ENCODE results near the gene ARHGAP12.

The ARHGAP12 gene

DNA sequence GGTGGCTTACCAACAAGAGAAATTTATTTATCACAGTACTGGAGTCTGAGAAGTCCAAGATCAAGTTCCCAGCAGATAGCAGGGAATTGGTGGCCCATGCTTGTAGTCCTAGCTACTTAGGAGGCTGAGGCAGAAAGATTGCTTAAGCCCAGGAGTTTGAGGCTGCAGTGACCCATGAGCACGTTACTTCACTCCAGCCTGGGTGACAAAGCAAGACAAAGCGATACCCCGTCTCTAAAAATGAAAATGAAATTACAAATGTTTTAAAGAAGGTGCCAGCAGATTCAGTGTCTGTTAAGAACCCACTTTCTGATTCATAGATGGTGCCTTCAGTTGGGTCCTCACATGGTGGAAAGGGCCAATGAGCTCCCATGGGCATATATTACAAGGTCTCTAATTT is 20.6 kb upstream of the ARHGAP12 start:
- no peak for DNase-seq (ENCODE audit: low read depth)

DNA sequence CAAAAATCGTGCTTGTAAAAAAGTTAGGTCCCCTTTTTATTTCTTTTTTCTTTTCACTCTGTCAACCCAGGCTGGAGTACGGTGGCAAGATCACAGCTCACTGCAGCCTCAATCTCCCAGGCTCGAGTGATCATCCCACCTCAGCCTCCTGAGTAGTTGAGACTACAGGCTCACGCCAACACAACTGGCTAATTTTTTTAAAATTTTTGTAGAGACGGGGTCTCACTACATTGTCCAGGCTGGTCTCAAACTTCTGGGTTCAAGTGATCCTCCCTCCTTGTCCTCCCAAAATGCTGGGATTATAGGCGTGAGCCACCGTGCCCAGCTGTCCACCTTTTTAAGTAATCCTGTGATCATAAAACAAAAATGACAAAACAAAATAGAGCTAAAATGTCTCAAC is 19.4 kb upstream of the ARHGAP12 start:
- DNase-seq (ENCODE audit: low read depth), result no peak

DNA sequence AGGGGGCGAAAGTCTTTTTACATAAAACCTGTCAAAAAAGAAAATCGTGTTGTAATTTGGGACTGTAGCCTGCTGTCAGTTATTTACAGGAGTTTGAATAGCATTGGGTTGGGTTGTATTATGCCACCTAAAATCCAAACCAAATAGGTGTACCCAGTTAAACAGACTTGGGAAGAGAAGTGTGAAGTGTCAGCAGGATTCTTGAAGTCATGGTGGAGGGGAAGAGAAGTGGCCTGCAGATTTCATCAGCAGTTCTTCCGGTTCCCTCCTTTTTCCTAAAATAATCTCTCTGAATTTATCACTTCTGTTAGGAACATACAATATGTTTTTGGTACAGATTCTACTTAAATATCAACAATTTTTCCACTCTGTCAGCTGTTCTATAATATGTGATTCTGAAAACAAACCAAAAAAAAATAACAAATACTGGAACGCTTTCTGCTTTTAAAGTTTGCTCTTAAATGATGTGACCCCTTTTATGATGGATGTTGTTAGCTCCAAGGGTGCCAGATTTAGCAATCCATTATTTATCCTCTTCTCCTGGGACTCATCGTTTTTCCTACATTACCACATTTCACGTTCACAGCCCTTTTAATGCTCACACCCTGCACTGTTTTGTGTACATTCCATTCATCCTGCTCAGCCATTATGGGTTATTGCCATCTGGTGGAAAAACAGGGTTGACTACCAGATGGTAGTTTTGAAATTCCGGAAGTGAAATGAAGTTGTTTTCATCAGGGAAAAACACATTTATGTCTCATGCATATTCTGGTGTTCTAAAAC is 18.7 kb upstream of the ARHGAP12 start:
- DNase-seq (ENCODE audit: low read depth), result peak; percentile 87

DNA sequence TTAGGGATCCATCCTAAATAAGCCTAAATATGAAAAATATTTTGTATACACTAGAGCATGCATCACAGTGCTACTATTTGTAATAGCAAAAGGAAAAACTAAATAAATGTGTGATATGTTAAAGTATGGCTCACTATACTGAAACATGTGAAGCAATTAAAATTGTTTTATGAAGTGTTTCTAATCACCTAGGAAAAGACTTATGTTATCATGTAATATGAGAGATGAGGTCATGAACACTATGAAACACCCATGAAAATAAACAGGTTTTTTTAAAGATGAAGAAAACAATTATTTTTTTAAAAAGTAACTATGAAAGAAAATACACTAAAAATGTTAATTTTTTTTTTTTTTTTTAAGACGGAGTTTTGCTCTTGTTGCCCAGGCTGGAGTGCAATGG is 16.8 kb upstream of the ARHGAP12 start:
- DNase-seq (ENCODE audit: low read depth), result no peak

DNA sequence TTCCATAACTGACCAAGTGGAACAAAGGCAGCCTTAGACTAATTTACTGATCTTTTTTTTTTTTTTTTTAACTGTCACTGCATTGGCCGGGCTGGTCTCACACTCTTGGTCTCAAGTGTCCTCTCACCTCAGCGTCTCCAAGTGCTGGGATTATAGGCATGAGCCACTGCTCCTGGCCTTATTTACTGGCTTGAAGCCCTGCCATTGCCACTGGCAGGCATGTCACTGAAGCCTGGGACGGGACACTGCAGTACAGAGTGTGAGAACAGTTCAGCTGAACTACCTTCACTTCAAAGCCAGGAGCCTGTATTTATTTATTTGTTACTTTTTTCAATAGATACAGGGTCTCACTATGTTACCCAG is 15.4 kb upstream of the ARHGAP12 start:
- no peak for DNase-seq (ENCODE audit: low read depth)

DNA sequence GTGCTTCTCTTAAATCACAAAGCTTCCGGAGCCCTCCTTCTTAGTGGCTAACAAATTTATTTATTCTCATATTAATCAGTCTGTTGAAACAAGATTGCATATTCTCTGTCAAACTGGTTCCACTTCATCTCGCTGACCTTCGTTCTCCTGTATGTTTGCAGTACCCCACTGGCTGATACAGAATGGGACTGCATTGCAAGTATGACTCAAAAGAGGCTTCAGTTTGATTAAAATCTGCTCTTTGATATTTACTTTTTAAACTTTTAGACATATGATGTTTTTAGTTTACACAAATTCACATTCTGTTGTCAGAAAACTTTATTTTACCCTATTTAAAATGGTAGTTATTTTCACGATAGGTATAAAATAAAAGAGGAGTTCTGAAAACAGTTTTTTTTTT is 14.3 kb upstream of the ARHGAP12 start:
- DNase-seq (ENCODE audit: low read depth), result no peak

DNA sequence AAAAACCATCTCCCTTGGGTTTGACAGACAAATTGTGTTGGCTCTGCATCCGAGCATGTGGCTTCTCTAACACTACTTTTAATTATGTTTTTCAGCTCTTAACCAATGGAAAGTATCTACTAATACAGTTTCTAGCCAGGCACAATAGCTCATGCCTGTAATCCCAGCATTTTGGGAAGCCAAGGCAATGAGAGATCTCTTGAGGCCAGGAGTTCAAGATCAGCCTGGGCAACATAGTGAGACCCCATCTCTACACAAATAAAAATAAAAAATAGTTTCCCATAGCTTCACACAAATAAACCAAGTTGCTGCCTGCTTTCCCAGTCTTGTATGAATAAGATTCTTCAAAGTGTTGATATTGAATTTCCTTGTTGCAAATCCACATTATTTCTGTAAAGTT is 13.8 kb upstream of the ARHGAP12 start:
- DNase-seq (ENCODE audit: low read depth), result no peak

DNA sequence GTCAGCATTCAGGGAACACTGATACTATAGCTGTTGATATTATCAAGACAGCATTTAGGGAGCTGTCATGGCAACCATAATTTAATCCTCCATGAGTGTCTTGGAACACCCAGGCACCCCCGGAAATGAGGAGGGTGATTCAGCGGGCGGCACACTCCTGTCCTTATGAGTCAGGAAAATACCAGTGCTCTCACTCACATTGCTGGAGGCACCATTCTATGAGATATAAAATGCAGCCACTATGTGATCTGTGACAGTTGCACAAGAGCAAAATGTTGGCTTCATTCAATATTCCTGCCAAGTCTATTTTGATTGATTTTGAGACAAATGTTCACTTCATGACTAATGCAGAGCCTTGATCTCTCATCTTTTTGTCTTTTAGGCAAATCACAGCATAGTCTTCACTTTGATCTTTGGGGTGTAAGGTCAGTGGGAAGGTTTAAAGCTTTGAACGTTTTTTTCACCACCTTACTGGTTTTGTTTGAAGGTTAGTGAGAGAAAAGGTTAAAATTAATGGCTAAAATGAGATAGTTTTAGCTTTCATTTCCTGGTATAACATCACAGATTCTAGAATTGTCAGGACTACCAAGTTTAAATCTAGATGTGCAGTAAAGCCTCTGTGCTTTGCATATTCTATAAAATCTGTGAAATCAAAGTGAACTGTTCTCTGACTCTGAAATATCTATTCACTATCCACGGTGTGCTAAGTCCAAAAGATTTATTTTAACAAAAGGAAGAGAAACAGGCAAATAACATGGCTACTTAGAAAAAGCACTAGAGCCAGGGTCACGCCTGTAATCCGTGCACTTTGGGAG is 12.4 kb upstream of the ARHGAP12 start:
- peak; percentile 95 for DNase-seq (ENCODE audit: low read depth)

DNA sequence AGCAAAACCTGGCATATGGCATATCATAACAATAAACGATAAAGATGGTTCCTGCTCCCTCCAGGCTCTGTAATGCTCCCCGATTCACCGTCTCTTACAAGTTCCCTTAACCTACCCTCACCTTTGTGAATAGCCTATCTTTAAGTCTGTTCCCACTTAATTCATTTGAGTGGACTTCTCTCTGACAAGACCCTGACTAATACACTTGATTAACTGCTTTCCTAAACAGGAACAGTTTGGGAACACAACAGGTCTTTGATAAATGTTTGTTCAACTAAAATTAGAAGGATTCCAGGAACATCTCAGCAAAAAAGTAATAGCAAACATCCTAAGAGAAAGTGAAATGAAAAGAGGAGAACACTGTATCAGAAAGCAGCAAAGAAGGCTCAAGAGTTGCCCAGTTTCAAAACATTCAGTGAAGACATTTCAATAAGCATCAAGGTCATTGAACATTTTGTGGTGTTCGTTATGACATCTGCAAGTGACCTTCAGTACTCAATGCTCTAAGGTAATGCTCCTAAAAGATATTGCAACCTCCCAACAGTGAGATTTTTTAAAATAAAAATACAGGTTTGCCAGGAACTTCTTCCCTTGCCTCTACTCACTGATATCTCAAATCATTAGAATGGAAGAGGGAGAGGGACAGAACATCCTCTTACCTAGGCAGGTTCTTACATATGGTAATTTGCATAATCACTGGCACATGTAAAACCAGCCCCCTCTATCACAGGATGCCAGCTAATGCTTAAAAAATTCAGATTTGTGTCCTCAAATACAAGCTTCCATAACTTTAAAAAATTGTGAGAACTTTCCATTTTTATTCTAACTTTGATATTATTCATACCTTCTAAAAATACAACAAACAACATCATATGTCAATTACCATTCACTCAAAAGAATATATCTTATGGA is 11.4 kb upstream of the ARHGAP12 start:
- no peak for DNase-seq (ENCODE audit: low read depth)

DNA sequence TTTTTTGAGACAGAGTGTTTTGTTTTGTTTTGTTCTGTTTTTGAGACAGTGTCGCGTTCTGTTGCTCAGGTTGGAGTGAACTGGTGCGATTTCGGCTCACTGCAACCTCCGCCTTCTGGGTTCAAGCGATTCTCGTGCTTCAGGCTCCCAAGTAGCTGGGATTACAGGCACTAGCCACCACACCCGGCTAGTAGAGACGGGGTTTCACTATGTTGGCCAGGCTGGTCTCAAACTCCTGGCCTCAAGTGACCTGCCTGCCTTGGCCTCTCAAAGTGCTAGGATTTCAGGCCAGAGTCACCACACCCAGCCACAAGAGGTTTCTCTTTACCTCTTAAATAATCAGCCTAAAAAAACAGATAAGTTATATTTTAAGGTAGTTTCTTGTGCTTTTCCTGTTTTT is 8.7 kb upstream of the ARHGAP12 start:
- no peak for DNase-seq (ENCODE audit: low read depth)

DNA sequence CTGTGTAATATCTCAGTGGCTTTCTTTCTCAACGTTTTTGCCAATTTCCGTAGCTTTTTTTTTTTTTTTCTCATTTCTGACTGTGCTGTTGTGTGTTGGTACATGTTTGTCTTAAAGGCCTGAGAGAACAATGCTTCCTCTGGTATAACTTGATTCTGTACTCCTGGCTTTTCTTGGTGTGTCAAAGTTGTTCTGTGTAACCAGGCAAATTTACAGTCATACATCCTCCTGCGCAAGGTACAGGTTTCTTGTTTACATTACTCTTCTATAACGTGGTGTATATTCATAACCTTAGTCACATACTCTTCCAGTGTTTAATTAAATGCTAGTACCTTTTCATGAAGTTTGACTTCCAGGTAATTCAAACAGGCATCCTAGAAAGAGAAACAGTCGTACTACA is 8.3 kb upstream of the ARHGAP12 start:
- no peak for DNase-seq (ENCODE audit: low read depth)

DNA sequence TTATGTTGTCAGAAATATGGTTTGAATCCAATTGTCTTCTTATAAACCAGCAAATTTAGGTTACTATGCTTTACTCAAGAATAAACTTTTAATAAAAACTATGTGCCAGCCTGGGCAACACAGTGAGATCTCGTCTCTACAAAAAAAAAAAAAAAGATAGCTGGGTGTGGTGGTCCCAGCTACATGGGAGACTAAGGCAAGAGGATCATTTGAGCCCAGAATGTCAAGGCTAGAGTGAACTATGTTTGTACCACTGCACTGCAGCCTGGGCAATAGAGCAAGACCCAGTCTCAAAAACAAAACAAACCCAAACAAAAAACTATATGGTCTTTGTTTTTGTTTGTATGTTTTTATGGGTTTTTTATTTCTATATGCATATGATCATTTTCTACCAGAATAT is 7.5 kb upstream of the ARHGAP12 start:
- no peak for DNase-seq (ENCODE audit: low read depth)

DNA sequence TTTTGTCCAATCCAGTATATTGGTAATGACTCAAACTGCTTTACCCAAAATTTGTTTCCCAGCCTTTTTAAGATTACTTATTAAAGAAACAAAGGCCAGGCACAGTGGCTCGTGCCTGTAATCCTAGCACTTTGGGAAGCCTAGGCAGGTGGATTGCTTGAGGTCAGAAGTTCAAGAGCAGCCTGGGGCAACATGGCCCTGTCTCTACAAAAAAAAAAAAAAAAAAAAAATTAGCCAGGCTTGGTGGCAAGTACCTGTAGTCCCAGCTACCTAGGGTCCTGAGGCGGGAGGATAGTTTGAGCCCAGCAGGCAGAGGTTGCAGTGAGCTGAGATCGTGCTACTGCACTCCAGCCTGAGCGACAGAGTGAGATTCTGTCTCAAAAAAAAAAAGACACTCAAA is 7.0 kb upstream of the ARHGAP12 start:
- DNase-seq (ENCODE audit: low read depth), result no peak

DNA sequence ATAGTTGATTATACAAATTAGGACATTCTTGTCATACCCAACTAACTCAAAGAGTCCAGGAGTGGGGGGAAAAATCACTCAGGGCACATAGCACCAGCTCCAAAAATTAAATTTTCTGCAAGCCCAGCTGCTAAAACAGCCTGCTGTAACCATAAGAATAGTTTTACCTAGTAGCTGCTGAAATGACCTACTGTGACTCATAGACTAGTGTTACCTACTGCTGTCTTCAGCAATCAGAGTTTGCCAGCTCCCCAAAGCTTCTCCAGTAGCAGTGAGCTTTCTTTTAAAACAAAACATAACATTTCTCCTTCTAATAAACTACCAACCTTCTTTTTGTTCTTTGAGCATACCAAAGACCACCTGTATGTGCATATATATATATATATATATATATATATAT is 4.2 kb upstream of the ARHGAP12 start:
- DNase-seq (ENCODE audit: low read depth), result no peak

DNA sequence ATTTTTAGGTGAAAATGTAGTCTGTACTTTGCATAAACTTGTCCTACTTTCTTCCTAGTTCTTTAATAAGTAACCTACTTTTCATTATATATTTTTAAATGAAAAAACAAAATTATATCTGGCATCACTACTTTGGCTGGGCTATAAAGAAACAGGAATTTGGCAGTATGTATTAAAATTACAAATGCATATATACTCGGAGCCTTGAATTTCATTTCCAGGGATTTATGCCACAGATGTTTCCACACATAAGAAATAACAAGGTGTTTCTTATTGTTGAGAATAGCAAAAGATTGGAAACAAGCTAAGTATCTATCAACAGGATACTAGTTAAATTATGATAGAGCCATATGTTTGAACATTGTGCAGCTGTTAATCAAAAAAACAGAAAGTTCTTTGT is 2.2 kb upstream of the ARHGAP12 start:
- no peak for DNase-seq (ENCODE audit: low read depth)

DNA sequence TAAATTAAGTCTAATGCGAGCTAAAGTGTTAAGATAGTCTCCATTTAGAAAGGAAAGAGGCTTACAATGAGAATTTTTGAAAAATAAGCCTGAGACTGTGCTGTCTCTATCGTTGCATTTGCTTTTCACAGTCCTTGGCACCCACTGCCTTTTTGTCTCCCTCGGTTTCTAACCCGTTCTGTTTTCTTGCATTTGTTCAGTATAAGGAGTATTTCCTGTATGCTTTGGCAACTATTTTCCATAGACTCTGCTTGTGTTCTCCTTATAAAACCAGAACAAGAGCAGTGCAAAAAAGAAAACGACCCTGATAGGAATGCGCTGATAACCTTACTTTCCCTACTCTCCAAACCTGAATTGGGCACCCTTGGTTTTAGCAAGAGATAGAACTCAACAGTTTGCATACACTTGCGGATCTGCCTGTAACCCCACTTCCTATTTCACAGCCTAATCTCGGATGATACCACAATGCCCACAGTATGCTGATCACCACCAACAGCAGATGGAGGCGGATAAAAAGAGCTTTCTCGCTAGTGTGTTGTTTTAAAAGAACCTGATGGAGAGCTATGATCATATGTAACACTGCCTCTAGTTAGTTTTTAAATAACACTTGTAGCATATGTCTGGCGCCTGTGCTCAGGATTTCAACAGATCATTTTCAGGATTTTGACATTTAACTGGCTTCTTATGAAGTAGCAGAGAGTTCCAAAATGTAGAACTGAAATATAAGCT is 1.6 kb upstream of the ARHGAP12 start:
- DNase-seq (ENCODE audit: low read depth), result no peak

DNA sequence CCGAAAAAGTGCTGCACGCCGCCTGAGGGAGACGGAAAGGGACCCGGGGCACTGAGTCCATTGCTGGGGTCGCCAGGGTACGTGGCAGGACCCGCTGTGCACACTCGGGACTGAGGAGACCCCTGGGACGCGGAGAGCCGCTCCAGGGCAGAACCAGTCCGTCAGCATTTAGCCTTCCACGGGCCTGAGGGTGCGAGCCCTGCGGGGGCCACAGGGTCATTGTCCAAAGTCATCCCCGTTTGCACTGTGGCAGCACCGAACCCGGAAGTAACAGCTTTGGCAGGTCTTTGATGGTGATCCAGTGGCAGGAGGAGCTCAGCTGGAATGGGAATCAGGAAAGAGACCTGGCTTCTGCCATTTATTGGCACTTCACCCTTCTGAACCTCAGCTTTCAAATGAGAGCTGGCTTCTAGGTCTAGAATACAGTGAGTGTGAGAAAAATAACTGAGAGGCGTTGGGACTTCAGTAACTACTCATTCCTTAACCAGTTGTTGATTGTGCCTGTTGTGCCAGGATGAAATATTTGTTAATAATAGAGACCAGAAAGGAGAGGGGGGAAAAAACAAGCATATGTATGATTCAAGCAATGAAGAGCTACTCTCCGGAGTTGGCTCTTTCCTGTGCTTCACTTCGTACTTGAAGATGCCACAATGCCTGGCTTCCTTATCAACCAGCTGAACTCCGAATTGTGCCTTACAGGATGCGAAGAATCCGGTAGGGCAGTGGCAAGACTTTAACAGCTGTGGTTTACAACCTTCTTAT is 811 bp upstream of the ARHGAP12 start:
- no peak for DNase-seq (ENCODE audit: low read depth)

DNA sequence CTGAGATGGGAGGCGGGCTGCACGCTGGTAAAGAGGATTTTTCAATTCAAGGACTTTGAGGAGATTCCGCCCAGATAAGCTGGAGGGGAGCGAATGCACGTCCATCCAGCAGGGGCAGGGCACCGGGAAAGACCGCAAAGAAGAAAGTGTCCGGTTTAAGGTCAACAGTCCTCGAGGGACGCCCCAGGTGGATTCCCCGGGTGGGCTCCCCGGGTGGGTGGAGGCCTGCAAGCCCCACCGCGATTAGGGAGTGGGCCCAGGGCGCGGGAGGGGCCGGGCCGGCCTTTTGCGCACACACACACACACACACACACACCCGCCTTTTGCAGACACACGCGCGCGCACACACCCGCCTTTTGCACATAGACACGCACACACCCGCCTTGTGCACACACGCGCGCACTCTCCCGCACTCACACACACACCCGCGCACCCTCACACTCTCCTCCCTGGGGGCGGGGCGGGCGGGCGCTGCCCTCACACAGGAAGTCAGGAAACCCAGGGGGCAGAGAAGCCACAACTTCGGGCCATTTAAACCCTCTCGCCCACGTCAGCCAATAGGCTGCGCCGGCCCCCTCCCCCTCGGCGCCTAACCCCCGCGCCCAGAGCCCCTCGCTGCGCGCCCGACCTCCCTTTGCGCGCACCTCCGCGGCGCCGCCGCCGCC is 615 bp downstream of the ARHGAP12 start:
- no peak for DNase-seq (ENCODE audit: low read depth)

DNA sequence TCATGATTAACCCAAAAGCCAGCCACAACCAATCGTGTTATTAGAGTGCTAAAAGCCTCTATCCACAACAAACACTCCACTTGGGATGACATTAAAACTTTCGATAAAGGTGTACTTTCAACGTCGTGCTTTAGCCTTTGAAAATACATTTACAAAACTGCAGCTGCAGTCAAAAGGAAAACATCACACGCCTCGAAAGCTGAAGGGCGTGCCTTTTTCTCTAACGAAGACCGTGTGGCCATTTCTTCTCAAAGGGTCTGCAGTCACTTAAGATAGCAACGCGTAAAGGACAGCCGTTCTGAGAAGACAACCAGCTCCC is 1.1 kb downstream of the ARHGAP12 start:
- DNase-seq (ENCODE audit: low read depth), result no peak

DNA sequence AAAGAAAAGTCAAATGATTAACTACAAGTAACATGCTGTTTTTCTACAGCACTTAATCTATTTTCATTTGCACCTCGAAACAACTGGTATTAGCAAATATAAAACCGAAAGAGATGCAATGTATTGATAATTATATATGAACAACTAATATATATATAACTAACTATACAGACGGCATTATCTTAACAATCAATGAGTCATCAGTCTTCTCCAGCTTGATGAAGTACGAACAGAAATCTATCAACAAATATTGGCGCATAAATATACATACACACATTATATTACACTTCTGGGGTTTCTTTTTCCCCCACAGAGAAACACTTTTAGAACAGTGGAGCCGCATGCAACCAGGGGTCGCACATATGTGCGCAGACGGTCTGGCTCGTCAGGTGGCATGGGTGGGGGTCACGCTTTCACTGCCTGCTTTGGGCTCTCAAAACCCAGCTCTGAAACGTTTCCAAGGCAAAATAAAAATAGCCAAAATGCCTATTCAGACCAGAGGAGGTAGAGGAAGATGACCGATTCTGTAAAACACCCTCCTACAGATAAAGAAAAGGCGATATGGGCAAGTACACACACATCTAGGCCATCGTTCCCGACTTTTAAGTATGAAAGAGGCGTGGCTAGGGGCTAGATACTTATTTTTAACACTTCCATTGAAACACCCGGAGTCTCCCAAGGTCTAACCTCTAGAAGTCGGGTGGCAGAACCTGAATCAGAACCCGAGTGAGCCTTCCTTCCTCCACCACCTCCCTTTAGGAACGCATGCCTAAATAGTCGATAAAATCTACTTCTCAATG is 1.7 kb downstream of the ARHGAP12 start:
- DNase-seq (ENCODE audit: low read depth), result no peak
